NCI-H2107 (cell line): ENCODE data around the gene OTOA.
"Not testable (repeated sequence)": the region's sequence is repeated elsewhere in the genome, so short reads cannot be mapped to it uniquely, and the experiment has no call there.

Source experiments
- DNase-seq: peaks from one replicate; lab custom pipeline; 2025; lab: John Stamatoyannopoulos, UW

OTOA gene

GRCh38 chr16:21663889-21664647 is at the start of gene OTOA:
TSS of gene OTOA (plus strand) at chr16:21663968. CDS start at chr16:21678515, 14,547 bp downstream.
- no peak for DNase-seq

DNA sequence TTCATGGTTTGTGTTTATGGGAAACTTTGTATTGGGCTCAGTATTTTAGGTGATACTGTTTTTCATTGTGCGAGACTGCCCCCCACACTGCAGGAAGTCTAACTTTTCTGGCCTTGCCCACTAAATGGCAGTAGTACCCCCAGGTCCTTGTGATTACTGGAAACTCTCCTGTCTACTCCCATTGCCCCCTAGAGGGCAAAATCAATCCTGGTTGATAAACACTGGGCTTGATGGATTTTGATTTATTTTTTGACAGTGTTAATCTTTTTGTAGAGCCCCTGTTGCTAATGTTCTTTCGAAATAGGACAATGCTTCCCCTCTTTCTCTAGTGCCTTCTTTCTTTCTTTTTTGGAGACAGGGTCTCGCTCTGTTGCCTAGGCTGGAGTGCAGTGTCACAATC is 48.9 kb upstream of the OTOA start:
- DNase-seq = no peak

GRCh38 chr16:21617607-21618006 is 46.2 kb upstream of the OTOA start:
- DNase-seq = no peak

- DNase-seq = no peak
Observed at GRCh38 chr16:21618281-21618680, 45.5 kb upstream of the OTOA start.

- no peak for DNase-seq
Observed at GRCh38 chr16:21619765-21620425, 43.9 kb upstream of the OTOA start.

DNA sequence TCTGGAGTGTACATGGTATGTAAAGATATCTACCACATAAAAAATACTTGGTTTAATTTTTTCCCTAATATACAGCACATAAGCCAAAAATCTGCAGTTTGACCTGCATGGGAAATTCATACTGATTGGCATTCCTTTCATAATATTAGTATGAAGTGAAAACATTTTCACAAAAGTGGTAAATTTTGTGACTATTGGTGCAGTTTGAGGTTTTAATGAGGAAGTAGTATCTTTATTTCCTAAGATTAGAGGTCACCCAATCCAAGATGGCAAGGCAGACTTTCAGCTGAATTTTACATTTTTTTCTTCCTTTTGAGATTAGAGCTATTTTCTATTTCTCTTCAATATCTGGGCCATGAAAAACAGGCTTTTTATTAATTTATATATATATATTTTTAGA is 43.2 kb upstream of the OTOA start:
- DNase-seq = no peak

DNA sequence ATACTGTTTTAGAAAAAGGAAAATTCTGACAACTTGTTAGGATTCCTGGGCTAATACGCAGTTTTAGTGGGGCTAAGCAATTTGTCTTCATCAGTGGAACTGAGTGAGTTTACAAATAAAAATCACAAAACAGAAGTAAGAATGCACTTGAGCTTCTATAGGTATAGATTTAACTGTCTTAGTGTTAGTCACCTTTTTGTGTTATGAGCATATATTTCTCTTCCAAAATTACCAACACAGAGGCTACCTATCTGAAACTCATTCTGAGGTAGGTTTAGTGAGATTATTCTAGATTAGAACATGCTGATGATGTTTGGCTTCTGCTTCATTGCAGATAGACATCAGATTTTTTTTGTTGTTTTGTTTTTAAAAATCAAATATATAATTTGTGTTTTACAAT is 41.2 kb upstream of the OTOA start:
- no peak for DNase-seq

DNA sequence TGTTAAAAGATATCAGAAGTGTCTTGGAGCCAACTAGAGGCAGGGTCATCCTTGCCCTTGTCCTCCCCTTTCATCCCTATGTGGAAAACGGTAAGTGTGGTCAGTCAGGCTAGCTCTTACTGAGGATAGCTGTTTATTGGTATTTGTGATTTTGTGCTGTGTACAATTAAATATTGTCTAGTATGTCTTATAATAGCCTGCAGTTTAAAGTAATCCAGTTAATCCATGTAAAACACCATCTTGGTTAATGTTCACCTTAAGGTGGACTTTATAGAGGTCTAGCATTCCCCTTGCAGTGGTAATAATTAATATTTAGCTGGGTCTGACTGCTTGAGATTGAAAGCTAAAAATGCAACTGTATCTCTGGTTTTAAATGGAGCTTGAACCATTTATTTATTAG is 38.7 kb upstream of the OTOA start:
- DNase-seq = no peak

DNA sequence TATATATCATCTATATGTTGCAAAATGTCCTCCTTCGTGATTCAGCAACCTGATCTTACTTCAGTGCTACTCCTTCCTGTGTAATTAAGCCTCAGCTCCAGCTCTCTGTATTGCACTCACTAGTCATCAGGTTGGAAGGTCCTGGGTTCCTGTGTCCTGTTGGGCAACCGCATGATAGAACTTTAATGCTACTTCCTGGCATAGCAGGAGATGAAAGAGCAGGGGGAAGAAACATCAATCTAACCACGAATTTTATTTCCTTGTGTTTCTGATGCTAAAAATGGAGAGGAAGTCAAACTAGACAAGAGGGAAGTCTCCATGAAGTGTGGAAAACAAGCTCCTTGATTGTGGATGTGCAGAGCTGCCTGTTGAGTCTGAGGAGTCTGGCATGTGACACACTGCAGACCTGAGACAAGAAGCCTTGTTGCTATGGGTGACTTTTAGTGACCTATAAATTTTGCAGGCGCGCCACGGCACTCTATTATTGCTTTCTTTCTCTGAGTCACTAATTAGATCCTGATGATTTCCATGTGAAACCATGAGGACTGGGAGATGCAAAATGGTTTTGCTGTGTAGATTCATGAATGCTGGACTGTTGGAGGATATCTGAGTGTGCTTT is 37.0 kb upstream of the OTOA start:
- DNase-seq = no peak

- no peak for DNase-seq
Observed at GRCh38 chr16:21628121-21628726, 35.5 kb upstream of the OTOA start.

DNA sequence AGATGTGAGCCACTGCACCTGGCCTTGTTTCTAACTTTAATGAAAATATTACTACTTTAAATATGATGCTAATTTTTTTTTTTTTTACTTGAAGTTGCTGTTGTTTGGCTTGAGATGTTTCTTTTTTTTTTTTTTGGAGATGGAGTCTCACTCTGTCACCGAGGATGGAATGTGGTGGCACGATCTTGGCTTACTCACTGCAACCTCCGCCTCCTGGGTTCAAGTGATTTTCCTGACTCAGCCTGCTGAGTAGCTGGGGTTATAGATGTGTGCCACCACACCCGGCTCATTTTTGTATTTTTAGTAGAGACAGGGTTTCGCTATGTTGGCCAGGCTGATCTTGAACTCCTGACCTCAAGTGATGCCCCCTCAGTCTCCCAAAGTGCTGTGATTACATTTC is 35.0 kb upstream of the OTOA start:
- no peak for DNase-seq

DNA sequence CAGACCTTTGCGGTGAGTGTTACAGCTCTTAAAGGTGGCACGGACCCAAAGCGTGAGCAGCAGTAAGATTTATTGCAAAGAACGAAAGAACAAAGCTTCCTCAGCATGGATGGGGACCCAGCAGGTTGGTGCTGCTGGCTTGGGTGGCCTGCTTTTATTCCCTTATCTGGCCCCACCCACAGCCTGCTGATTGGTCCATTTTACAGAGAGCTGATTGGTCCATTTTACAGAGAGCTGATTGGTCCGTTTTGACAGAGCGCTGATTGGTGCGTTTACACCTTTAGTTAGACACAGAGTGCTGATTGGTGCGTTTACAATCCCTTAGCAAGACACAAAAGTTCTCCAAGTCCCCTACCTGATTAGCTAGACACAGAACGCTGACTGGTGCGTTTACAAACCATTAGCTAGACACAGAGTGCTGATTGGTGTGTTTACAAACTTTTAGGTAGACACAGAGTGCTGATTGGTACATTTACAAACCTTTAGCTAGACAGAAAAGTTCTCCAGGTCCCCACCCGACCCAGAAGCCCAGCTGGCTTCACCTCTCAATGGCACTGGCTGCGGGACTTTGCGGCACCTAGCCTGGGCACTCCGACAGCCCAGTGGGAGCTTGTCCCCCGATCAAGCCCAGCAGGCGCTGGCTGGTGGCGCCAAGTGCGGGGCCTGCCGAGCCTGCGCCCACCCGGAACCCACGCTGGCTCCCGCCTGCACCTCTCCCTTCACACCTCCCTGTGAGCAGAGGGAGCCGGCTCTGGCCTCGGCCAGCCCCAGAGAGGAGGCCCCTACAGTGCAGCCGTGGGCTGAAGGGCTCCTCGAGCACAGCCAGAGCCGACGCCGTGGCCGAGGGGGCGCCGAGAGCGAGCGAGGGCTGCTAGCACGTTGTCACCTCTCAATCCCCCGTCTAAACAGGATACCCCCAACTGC is 33.9 kb upstream of the OTOA start:
- not testable (repeated sequence) for DNase-seq

DNA sequence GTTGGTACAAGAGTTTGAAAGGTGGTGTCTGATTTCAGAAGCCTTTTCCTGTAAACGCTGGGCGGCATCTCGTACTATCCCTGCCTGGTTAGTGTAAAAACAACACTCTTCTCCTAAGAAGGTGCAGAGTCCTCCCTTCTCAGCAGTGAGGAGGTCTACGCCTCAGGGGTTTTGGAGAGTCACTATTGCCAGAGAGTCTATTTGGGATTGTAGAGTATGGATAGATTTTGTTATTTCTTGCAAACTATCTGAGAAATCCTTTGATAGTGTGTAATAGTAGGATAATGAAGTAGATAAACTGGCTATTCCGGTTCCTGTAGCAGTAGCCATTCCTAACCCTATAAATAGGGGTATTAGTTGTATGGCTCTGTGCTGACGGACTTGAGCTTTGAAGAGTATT is 32.9 kb upstream of the OTOA start:
- DNase-seq = not testable (repeated sequence)

DNA sequence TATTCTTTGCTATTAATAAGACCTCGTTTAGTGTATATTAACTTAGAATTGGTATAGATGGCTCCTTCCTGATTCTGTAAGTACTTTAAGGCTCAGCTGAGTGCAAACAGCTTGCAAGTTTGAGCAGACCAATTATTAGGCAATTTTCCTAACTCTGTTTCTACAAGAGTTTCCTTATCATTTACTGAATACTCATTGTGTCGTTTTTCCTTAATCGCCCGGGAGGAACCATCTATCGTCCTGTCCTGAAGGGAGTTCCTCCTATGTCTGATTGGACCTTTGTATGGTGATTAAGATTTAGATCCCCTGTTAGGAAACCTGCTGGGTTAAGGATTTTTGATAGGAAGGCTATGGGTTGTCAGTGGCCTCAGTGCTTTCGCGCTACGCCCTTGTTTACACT is 32.4 kb upstream of the OTOA start:
- not testable (repeated sequence) for DNase-seq

DNA sequence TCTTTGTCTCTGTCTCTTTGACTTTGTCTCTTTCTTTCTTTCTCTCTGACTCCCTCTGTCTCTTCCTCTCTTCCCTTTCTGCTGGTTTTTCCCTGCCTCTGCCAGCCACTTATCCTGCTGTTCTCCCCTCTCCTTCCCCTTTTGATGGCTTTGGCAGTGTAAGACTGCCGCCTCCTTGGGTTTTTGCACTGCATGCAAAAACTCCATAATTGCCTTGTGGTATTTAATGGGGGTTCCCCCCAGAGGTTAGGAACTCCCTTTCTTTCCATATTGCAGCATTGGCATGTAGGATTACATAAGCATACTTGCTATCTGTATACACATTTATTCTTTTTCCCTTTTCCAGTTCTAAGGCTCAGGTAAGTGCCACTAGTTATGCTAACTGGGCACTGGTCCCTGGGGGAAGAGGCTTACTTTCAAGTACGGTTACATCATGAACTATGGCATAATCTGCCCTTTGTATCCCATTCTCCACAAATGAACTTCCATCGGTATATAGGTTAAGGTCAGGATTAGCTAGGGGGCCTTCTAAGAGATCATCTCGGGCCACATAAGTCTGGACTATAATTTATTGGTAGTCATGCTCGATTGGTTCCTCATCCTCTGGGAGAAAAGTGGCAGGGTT is 31.7 kb upstream of the OTOA start:
- DNase-seq = not testable (repeated sequence)

GRCh38 chr16:21634216-21634615 is 29.6 kb upstream of the OTOA start:
- no peak for DNase-seq

DNA sequence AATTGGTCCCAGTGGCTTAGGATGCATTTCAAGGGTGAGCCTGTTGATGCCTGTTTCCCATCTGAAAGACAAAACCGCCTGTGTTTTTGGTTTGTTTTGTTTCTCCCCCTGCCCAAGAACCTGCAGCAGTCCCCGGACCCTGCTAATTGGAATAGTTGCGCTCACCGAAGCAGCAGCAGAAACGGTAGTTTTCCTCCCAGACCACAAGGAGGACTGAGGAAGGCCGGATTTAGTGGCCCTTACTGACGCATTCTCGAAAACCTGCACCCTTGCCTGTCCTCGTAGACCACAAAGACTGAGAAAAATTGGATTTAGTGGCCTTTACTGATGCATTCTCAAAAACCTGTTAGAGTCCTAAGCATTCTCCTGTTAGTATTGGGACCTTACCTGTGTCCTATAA is 28.1 kb upstream of the OTOA start:
- DNase-seq = not testable (repeated sequence)

- no peak for DNase-seq
Observed at GRCh38 chr16:21637032-21637968, 26.5 kb upstream of the OTOA start.

- DNase-seq = no peak
Observed at GRCh38 chr16:21638573-21638975, 25.2 kb upstream of the OTOA start.

DNA sequence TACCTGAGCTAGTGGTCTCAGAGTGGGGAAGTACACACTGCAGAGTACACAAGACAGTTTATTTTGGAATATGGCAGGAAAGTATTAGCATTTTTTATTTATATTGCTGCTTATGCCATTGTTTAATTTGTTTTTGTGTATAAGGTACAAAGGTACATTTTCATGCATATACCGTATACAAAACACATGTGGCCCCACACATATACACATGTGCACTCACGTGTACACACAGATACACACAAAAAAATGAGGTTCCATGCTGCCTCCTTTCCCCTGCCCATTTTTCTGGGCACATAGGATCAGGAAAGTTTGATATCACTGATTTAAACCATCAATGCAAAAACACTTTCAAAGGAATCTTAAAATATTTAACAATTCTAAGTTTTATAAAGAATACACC is 24.3 kb upstream of the OTOA start:
- no peak for DNase-seq
